Esophagus squamous epithelium (tissue), 5 donors: ENCODE data around the gene RGS14. TPM values are rescaled to one million over a fixed set of nuclear protein-coding genes. Genes with fewer than 3 reads are reported as not detected.

ENCODE experiments used
- DNase-seq: peaks from one replicate; lab custom pipeline; 2025; lab: John Stamatoyannopoulos, UW
- H3K27ac ChIP-seq, 4 donors: fragments of 200-600 bp; sonication (generic); one replicate each; pipeline ENCODE4 v1.5.1; 2016 to 2019; ENCODE audit warnings: mild to moderate bottlenecking in 1 of 4
- H3K27me3 ChIP-seq, 4 donors: fragments of 200-600 bp; sonication (generic); 1 replicate in 3 of 4; 2 replicates in 1 of 4; pipeline versions ENCODE4 v1.5.1 to v1.6.0; 2017 to 2021; ENCODE audit warnings: antibody characterized with exemption in 1 of 4
- H3K36me3 ChIP-seq, 3 donors: fragments of 200-600 bp; sonication (generic); one replicate each; pipeline ENCODE4 v1.5.1; 2016 to 2019
- H3K4me1 ChIP-seq, 3 donors: fragments of 200-600 bp; sonication (generic); one replicate each; pipeline ENCODE4 v1.5.1; 2017 to 2019
- H3K4me3 ChIP-seq, 4 donors: fragments of 200-600 bp; sonication (generic); 1 replicate in 3 of 4; 2 replicates in 1 of 4; pipeline ENCODE4 v1.5.1; 2016 to 2019; ENCODE audit warnings: mild to moderate bottlenecking in 2 of 4, moderate library complexity in 1 of 4
- H3K9me3 ChIP-seq, 3 donors: fragments of 200-600 bp; sonication (generic); one replicate each; pipeline ENCODE4 v1.5.1; 2016 to 2019
- CTCF ChIP-seq, 6 experiments: fragments of 450-650 bp in 4 of 6; fragments of 200-600 bp in 2 of 6; sonication (generic) in 2 of 6; IDR thresholded peaks; one replicate each; pipeline ENCODE4 v1.5.1; 2016 to 2019; ENCODE audit warnings: antibody characterized with exemption in 6 of 6, mild to moderate bottlenecking in 4 of 6, moderate library complexity in 4 of 6
- POLR2A ChIP-seq, 4 donors: fragments of 450-650 bp; IDR thresholded peaks; one replicate each; pipeline ENCODE4 v1.6.1; 2017; ENCODE audit warnings: antibody characterized with exemption in 4 of 4, mild to moderate bottlenecking in 4 of 4, moderate library complexity in 3 of 4
- WGBS, 2 donors: methylation state at CpG; one replicate each; pipeline ENCODE4 v1.1.5; 2018; 5-methylcytosine and 5-hydroxymethylcytosine counted together
- intact Hi-C: fragments of 100-400 bp; cut with DNase I; formaldehyde crosslinking; loops from one replicate; pipeline ENCODE4 v1.15.0; 2022
- total RNA-seq, 4 donors: library from RNA; depleted of rRNA; stranded (reverse); fragments of >200 nt; gene quantifications; one replicate each; pipeline ENCODE4 v1.1.0, GENCODE V29; 2016
- donor health status: DM: yes; HTN: yes; CAD: no.

The RGS14 gene
- total RNA-seq, 4 donors from 2014 or later: 32.7 to 37.8 (median 34.8) TPM

GRCh38 chr5:177313561-177314259 lies 44.0 kb upstream of the RGS14 start:
- Histone ChIP-seq H3K36me3 (peaks cover 0 to 28% (median 0%) of the 10 kb centered on the region in 3 donors), H3K27me3 (no peaks in the 10 kb centered on the region), H3K27ac (no peak overlapping the region), H3K4me3 (no peak overlapping the region), H3K4me1 (peaks cover 27 to 55% (median 28%) of the 10 kb centered on the region in 3 donors), H3K9me3 (no peaks in the 10 kb centered on the region)
- intact Hi-C loops: loop anchor here (10.0 kb wide), 3 partner anchors 81 to 181 kb away; partner anchors contain the start of gene PDLIM7
- TF ChIP-seq POLR2A (IDR thresholded peaks at IDR 0.05): no peak
- TF ChIP-seq CTCF (IDR thresholded peaks at IDR 0.05): no peak
- WGBS, 2 donors: 84 to 91% methylated on average over 9 of the region's 15 CpGs
- DNase-seq: no peak

GRCh38 chr5:177314376-177315342 lies 43.1 kb upstream of the RGS14 start:
- no peak for TF ChIP-seq POLR2A (IDR thresholded peaks at IDR 0.05)
- no peak for TF ChIP-seq CTCF (IDR thresholded peaks at IDR 0.05)
- Histone ChIP-seq H3K4me1 (peaks cover 27 to 46% (median 28%) of the 10 kb centered on the region in 3 donors), H3K36me3 (peaks cover 0 to 23% (median 0%) of the 10 kb centered on the region in 3 donors), H3K9me3 (no peaks in the 10 kb centered on the region), H3K27me3 (no peaks in the 10 kb centered on the region), H3K27ac (no peak overlapping the region), H3K4me3 (no peak overlapping the region)
- WGBS, 2 donors: 86 to 90% methylated on average over 5 to 9 of the region's 18 CpGs
- intact Hi-C loops: loop anchor here (10.0 kb wide), 3 partner anchors 80 to 180 kb away; partner anchors contain the start of gene PDLIM7
- DNase-seq: no peak

- Histone ChIP-seq H3K9me3 (no peaks in the 10 kb centered on the region), H3K4me1 (peaks cover 24 to 38% (median 25%) of the 10 kb centered on the region in 3 donors), H3K36me3 (peaks cover 0 to 30% (median 0%) of the 10 kb centered on the region in 3 donors), H3K4me3 (no peak overlapping the region), H3K27me3 (no peaks in the 10 kb centered on the region), H3K27ac (no peak overlapping the region)
- WGBS, 2 donors: 75 to 100% methylated on average over 1 to 2 of the region's 7 CpGs
- intact Hi-C loops: loop anchor here (10.0 kb wide), 3 partner anchors 79 to 179 kb away; partner anchors contain the start of gene PDLIM7
- DNase-seq: no peak
- no peak for TF ChIP-seq CTCF (IDR thresholded peaks at IDR 0.05)
- no peak for TF ChIP-seq POLR2A (IDR thresholded peaks at IDR 0.05)
Measured at GRCh38 chr5:177315411-177315810, 42.3 kb upstream of the RGS14 start.

GRCh38 chr5:177316005-177316404 lies 41.7 kb upstream of the RGS14 start:
- H3K27me3 ChIP-seq: no peaks in the 10 kb centered on the region
- H3K9me3 ChIP-seq: no peaks in the 10 kb centered on the region
- 69 to 88% methylated on average over 3 of the region's 3 CpGs for WGBS, 2 donors
- TF ChIP-seq POLR2A (IDR thresholded peaks at IDR 0.05) (no peak), CTCF (IDR thresholded peaks at IDR 0.05) (no peak)
- H3K27ac ChIP-seq: no peak overlapping the region
- peaks cover 18 to 32% (median 19%) of the 10 kb centered on the region in 3 donors for H3K4me1 ChIP-seq
- DNase-seq: no peak
- intact Hi-C loops: loop anchor here (10.0 kb wide), 3 partner anchors 79 to 179 kb away; partner anchors contain the start of gene PDLIM7
- peaks cover 0 to 36% (median 0%) of the 10 kb centered on the region in 3 donors for H3K36me3 ChIP-seq
- no peak overlapping the region for H3K4me3 ChIP-seq
